H9 (cell line): ENCODE results near the gene FAM124A. TPM values are rescaled to one million over a fixed set of nuclear protein-coding genes. Genes with fewer than 3 reads are reported as not detected.

Experiments used
- DNase-seq: peaks from one replicate; pipeline ENCODE4 v3.0.0-alpha.2; 2017
- H2AFZ ChIP-seq: one replicate; pipeline ENCODE4 v1.6.1; 2013; ENCODE audit warnings: mild to moderate bottlenecking, low read length, control low read depth, moderate library complexity
- H2AK5ac ChIP-seq: 2 replicates; pipeline ENCODE4 v1.6.1; 2013; ENCODE audit warnings: low read length, control low read depth, mixed read lengths; ENCODE audit not compliant: insufficient read length
- H2BK120ac ChIP-seq: one replicate; pipeline ENCODE4 v1.6.1; 2013; ENCODE audit warnings: low read depth, mild to moderate bottlenecking, low read length, control low read depth, inconsistent platforms; ENCODE audit not compliant: poor library complexity, severe bottlenecking
- H2BK12ac ChIP-seq: 2 replicates; pipeline ENCODE4 v1.6.1; 2013; ENCODE audit warnings: low read length, control low read depth, mixed read lengths, low read depth; ENCODE audit not compliant: insufficient read length
- H2BK15ac ChIP-seq: 2 replicates; pipeline ENCODE4 v1.6.1; 2013; ENCODE audit warnings: low read depth, low read length, control low read depth
- H2BK20ac ChIP-seq: one replicate; pipeline ENCODE4 v1.6.1; 2013; ENCODE audit warnings: low read depth, mild to moderate bottlenecking, low read length, control low read depth, inconsistent platforms; ENCODE audit not compliant: poor library complexity, severe bottlenecking
- H2BK5ac ChIP-seq: 2 replicates; pipeline ENCODE4 v1.6.1; 2013; ENCODE audit warnings: low read length, control low read depth, mixed read lengths; ENCODE audit not compliant: insufficient read length
- H3K14ac ChIP-seq: 2 replicates; pipeline ENCODE4 v1.6.1; 2013; ENCODE audit warnings: low read length, control low read depth; ENCODE audit not compliant: insufficient read depth
- H3K18ac ChIP-seq: 2 replicates; pipeline ENCODE4 v1.6.1; 2013; ENCODE audit warnings: low read depth, mild to moderate bottlenecking, mixed read lengths, low read length, control low read depth; ENCODE audit not compliant: insufficient read length
- H3K23ac ChIP-seq: 2 replicates; pipeline ENCODE4 v1.6.1; 2013; ENCODE audit warnings: low read length, control low read depth, mixed read lengths, low read depth; ENCODE audit not compliant: insufficient read length
- H3K23me2 ChIP-seq: 2 replicates; pipeline ENCODE4 v1.6.1; 2013; ENCODE audit warnings: low read depth, mild to moderate bottlenecking, mixed read lengths, low read length, control low read depth; ENCODE audit not compliant: insufficient read length, poor library complexity, severe bottlenecking
- H3K27ac ChIP-seq: 2 replicates; pipeline ENCODE4 v1.5.1; 2013; ENCODE audit warnings: low read length, control low read depth, mixed read lengths, low read depth; ENCODE audit not compliant: insufficient read length
- H3K27me3 ChIP-seq: 2 replicates; pipeline ENCODE4 v1.6.1; 2013; ENCODE audit warnings: low read length, control low read depth, inconsistent platforms; ENCODE audit not compliant: insufficient read depth
- H3K4ac ChIP-seq: 2 replicates; pipeline ENCODE4 v1.6.1; 2013; ENCODE audit warnings: low read depth, mild to moderate bottlenecking, control low read depth, inconsistent platforms, low read length, moderate library complexity
- H3K4me1 ChIP-seq: 2 replicates; pipeline ENCODE4 v1.6.1; 2013; ENCODE audit warnings: low read length, control low read depth, inconsistent platforms; ENCODE audit not compliant: insufficient read depth
- H3K4me2 ChIP-seq: 2 replicates; pipeline ENCODE4 v1.6.1; 2013; ENCODE audit warnings: low read length, control low read depth, mixed read lengths; ENCODE audit not compliant: insufficient read length, insufficient read depth
- H3K56ac ChIP-seq: 2 replicates; pipeline ENCODE4 v1.6.1; 2013; ENCODE audit warnings: low read depth, mild to moderate bottlenecking, mixed read lengths, low read length, control low read depth; ENCODE audit not compliant: insufficient read length
- H3K79me1 ChIP-seq: 2 replicates; pipeline ENCODE4 v1.6.1; 2013; ENCODE audit warnings: low read depth, mild to moderate bottlenecking, moderate library complexity, low read length, control low read depth, inconsistent platforms; ENCODE audit not compliant: insufficient read depth, poor library complexity, severe bottlenecking
- H3K79me2 ChIP-seq: 2 replicates; pipeline ENCODE4 v1.6.1; 2013; ENCODE audit warnings: low read length, control low read depth, inconsistent platforms; ENCODE audit not compliant: insufficient read depth
- H3K9ac ChIP-seq: 2 replicates; pipeline ENCODE4 v1.6.1; 2013; ENCODE audit warnings: low read length, control low read depth, mixed read lengths; ENCODE audit not compliant: insufficient read length; ENCODE audit errors: extremely low read depth
- H3K9me3 ChIP-seq: one replicate; pipeline ENCODE4 v1.6.1; 2013; ENCODE audit warnings: low read depth, low read length, inconsistent platforms; ENCODE audit not compliant: control insufficient read depth
- H3T11ph ChIP-seq: one replicate; pipeline ENCODE4 v1.6.1; 2013; ENCODE audit warnings: mild to moderate bottlenecking, low read length, control low read depth, inconsistent platforms
- H4K20me1 ChIP-seq: one replicate; pipeline ENCODE4 v1.6.1; 2013; ENCODE audit not compliant: control insufficient read depth, insufficient read length, insufficient read depth
- H4K5ac ChIP-seq: 2 replicates; pipeline ENCODE4 v1.6.1; 2013; ENCODE audit warnings: low read depth, mild to moderate bottlenecking, mixed read lengths, low read length, control low read depth; ENCODE audit not compliant: insufficient read length
- H4K8ac ChIP-seq: replicated peaks from 2 replicates; pipeline ENCODE4 v1.6.1; 2013; ENCODE audit warnings: low read length, control low read depth, mixed read lengths, low read depth; ENCODE audit not compliant: insufficient read length
- H4K91ac ChIP-seq: 2 replicates; pipeline ENCODE4 v1.6.1; 2013; ENCODE audit warnings: low read depth, mild to moderate bottlenecking, moderate library complexity, mixed read lengths, low read length, control low read depth; ENCODE audit not compliant: insufficient read length
- H3K27ac Mint-ChIP-seq, 3 experiments: 2 replicates in 2 of 3; 3 replicates in 1 of 3; pipeline ENCODE4 v1.8.0; 2020 to 2021; ENCODE audit warnings: mixed read lengths in 3 of 3, mild to moderate bottlenecking in 1 of 3, moderate library complexity in 1 of 3
- H3K27me3 Mint-ChIP-seq: 2 replicates; pipeline ENCODE4 v1.8.0; 2021; ENCODE audit warnings: low read depth, mild to moderate bottlenecking, moderate library complexity, mixed read lengths
- H3K36me3 Mint-ChIP-seq, 3 experiments: 2 replicates in 2 of 3; 3 replicates in 1 of 3; pipeline ENCODE4 v1.8.0; 2020 to 2021; ENCODE audit warnings: low read depth in 3 of 3, mixed read lengths in 3 of 3; ENCODE audit not compliant: insufficient read depth in 1 of 3
- H3K4me1 Mint-ChIP-seq, 2 experiments: 2 replicates each; pipeline ENCODE4 v1.8.0; 2020; ENCODE audit warnings: mixed read lengths in 2 of 2
- H3K4me3 Mint-ChIP-seq, 2 experiments: 2 replicates in 1 of 2; 3 replicates in 1 of 2; pipeline ENCODE4 v1.8.0; 2020 to 2021; ENCODE audit warnings: mild to moderate bottlenecking in 2 of 2, mixed read lengths in 2 of 2, moderate library complexity in 1 of 2
- H3K9me3 Mint-ChIP-seq, 2 experiments: 2 replicates in 1 of 2; 3 replicates in 1 of 2; pipeline ENCODE4 v1.8.0; 2020; ENCODE audit warnings: mild to moderate bottlenecking in 2 of 2, mixed read lengths in 2 of 2, moderate library complexity in 1 of 2
- whole genome bisulfite sequencing: extraction: QIAGEN DNeasy Blood & Tissue Kit; methylation state at CpG from one replicate; pipeline ENCODE4 v1.1.7; 2013; ENCODE audit warnings: missing lambda C conversion rate, low lambda C conversion rate, mixed read lengths; ENCODE audit not compliant: insufficient read length; ENCODE audit errors: extremely low coverage; 5-methylcytosine and 5-hydroxymethylcytosine counted together
- total RNA-seq: library from RNA; stranded (reverse); gene quantifications from 2 replicates; pipeline ENCODE4 v1.2.1, GENCODE V29; 2021
- TF ChIP-seq, protein P1 (sequence below): fragments of 200-600 bp; sonication (generic); conservative IDR thresholded peaks from 3 replicates; pipeline ENCODE4 v1.8.0; 2021; ENCODE audit warnings: antibody characterized with exemption, mild to moderate bottlenecking

The FAM124A gene
- total RNA-seq, 1 experiment from 2014 or later = 41.9 TPM

DNA sequence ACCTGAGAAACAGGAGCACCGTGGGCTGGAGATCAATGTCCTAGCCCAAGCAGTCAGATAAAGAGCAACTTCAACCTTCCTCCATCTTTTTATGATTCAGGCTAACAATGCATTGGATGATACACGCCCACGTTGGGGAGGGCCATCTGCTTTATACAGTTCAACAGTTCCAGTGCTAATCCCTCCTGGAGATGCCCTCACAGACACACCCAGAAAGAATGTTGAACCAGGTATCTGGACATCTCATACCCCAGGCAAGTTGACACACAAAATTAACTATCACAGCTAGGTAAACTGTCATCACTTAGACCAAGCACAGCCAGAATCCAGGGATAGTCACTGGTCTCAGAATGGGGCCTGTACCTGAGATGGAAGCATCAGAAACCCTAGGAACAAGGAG lies 96.7 kb downstream of the FAM124A start:
- peaks cover 0 to 6% (median 3%) of the 10 kb centered on the region in 3 experiments; a peak in 4 of 7 replicates for H3K36me3 Mint-ChIP-seq
- H3K18ac ChIP-seq = no peak overlapping the region
- H3K4me1 ChIP-seq = peaks cover 11% of the 10 kb centered on the region
- no peak overlapping the region for H3K23ac ChIP-seq
- H3K27ac ChIP-seq = no peak overlapping the region
- no peaks in the 10 kb centered on the region; the same call in 1 of the 2 replicates for H3K27me3 ChIP-seq
- H4K91ac ChIP-seq = no peak overlapping the region
- no peak overlapping the region for H3K9ac ChIP-seq
- H3K4me3 Mint-ChIP-seq = no peak overlapping the region
- H3K9me3 ChIP-seq = no peaks in the 10 kb centered on the region
- no peaks in the 10 kb centered on the region for H3K23me2 ChIP-seq
- H2BK5ac ChIP-seq = no peak overlapping the region
- H3K27me3 Mint-ChIP-seq = no peaks in the 10 kb centered on the region; the same call in 1 of the 2 replicates
- peaks cover 31 to 35% of the 10 kb centered on the region in 2 experiments for H3K4me1 Mint-ChIP-seq
- no CpG with 5 or more reads among the region's 3 CpGs for WGBS
- no peak overlapping the region for H3K14ac ChIP-seq
- no peak overlapping the region for H3T11ph ChIP-seq
- H3K4ac ChIP-seq = no peak overlapping the region
- H3K79me2 ChIP-seq = no peaks in the 10 kb centered on the region
- no peaks in the 10 kb centered on the region for H3K79me1 ChIP-seq
- no peak overlapping the region for H3K56ac ChIP-seq
- TF ChIP-seq, protein P1, sequence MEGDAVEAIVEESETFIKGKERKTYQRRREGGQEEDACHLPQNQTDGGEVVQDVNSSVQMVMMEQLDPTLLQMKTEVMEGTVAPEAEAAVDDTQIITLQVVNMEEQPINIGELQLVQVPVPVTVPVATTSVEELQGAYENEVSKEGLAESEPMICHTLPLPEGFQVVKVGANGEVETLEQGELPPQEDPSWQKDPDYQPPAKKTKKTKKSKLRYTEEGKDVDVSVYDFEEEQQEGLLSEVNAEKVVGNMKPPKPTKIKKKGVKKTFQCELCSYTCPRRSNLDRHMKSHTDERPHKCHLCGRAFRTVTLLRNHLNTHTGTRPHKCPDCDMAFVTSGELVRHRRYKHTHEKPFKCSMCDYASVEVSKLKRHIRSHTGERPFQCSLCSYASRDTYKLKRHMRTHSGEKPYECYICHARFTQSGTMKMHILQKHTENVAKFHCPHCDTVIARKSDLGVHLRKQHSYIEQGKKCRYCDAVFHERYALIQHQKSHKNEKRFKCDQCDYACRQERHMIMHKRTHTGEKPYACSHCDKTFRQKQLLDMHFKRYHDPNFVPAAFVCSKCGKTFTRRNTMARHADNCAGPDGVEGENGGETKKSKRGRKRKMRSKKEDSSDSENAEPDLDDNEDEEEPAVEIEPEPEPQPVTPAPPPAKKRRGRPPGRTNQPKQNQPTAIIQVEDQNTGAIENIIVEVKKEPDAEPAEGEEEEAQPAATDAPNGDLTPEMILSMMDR = no peak
- no peak overlapping the region for H2BK15ac ChIP-seq
- no peak overlapping the region; a peak in 1 of 7 replicates for H3K27ac Mint-ChIP-seq
- no peak for DNase-seq
- H4K20me1 ChIP-seq = no peaks in the 10 kb centered on the region
- no peak overlapping the region for H2BK120ac ChIP-seq
- no peak overlapping the region for H2BK12ac ChIP-seq
- H3K9me3 Mint-ChIP-seq = no peaks in the 10 kb centered on the region; a peak in 1 of 5 replicates
- H3K4me2 ChIP-seq = no peak overlapping the region
- no peak overlapping the region for H4K5ac ChIP-seq
- no peak overlapping the region for H2AK5ac ChIP-seq
- no peak overlapping the region for H2BK20ac ChIP-seq
- no peak overlapping the region for H4K8ac ChIP-seq
- H2AFZ ChIP-seq = no peak overlapping the region
